IMR-90 (cell line): ENCODE results near the gene MUC5B. TPM values are rescaled to one million over a fixed set of nuclear protein-coding genes. Genes with fewer than 3 reads are reported as not detected.

Experiments used
- ATAC-seq: fragments of 200-7000 bp; cut with Tn5 transposase; 2 replicates; pipeline ENCODE4 v1.9.1; 2020; ENCODE audit warnings: low read depth, mild to moderate bottlenecking, moderate library complexity
- BruUV-seq: library from RNA; stranded (reverse); fragments of 400-500 nt; replicated peaks from 2 replicates; lab custom pipeline; 2021; lab: Mats Ljungman, UMichigan
- CTCF ChIA-PET: fragments of 300-600 bp; formaldehyde crosslinking; extraction: SDS; loops from one replicate; lab custom pipeline; 2021; ENCODE audit warnings: antibody characterized with exemption; lab: Yijun Ruan, JAX
- POLR2A ChIA-PET: fragments of 300-600 bp; sonication (Branson Sonifier 250); formaldehyde crosslinking; loops from one replicate; lab custom pipeline; 2022; ENCODE audit warnings: antibody characterized with exemption; ENCODE audit not compliant: unreplicated experiment; lab: Charles Lee
- DNase-seq: peaks from one replicate; pipeline ENCODE4 v3.0.0; 2013
- H2AFZ ChIP-seq: replicated peaks from 2 replicates; pipeline ENCODE3; 2013; ENCODE audit warnings: low read length, mild to moderate bottlenecking; ENCODE audit not compliant: poor library complexity
- H2AK5ac ChIP-seq: 2 replicates; pipeline ENCODE4 v1.6.1; 2013; ENCODE audit warnings: low read depth, low read length, inconsistent platforms
- H2AK9ac ChIP-seq: replicated peaks from 2 replicates; pipeline ENCODE3; 2013; ENCODE audit warnings: mild to moderate bottlenecking, low read depth, low read length, moderate library complexity; ENCODE audit not compliant: poor library complexity
- H2BK120ac ChIP-seq: 2 replicates; pipeline ENCODE4 v1.6.1; 2013; ENCODE audit warnings: low read depth, low read length, inconsistent platforms
- H2BK15ac ChIP-seq: 3 replicates; pipeline ENCODE4 v1.6.1; 2013; ENCODE audit warnings: low read depth, low read length, inconsistent platforms
- H2BK20ac ChIP-seq: 2 replicates; pipeline ENCODE4 v1.6.1; 2013; ENCODE audit warnings: low read depth, mild to moderate bottlenecking, inconsistent platforms, low read length, moderate library complexity
- H2BK5ac ChIP-seq: 2 replicates; pipeline ENCODE4 v1.6.1; 2013; ENCODE audit warnings: mild to moderate bottlenecking, low read depth, low read length, inconsistent platforms; ENCODE audit not compliant: poor library complexity, severe bottlenecking
- H3K14ac ChIP-seq: replicated peaks from 2 replicates; pipeline ENCODE4 v1.6.1; 2013; ENCODE audit warnings: low read depth, low read length, inconsistent platforms
- H3K18ac ChIP-seq: 2 replicates; pipeline ENCODE4 v1.6.1; 2013; ENCODE audit warnings: low read depth, low read length, control low read depth
- H3K23ac ChIP-seq: 2 replicates; pipeline ENCODE4 v1.6.1; 2013; ENCODE audit warnings: low read depth, low read length, inconsistent platforms
- H3K27ac ChIP-seq: 2 replicates; pipeline ENCODE4 v1.5.1; 2013; ENCODE audit warnings: mild to moderate bottlenecking, control low read depth, low read length; ENCODE audit not compliant: insufficient read depth
- H3K27me3 ChIP-seq: 2 replicates; pipeline ENCODE4 v1.6.1; 2013; ENCODE audit warnings: low read length; ENCODE audit not compliant: control insufficient read depth, insufficient read depth
- H3K36me3 ChIP-seq: 2 replicates; pipeline ENCODE4 v1.6.1; 2013; ENCODE audit warnings: low read length, mixed read lengths; ENCODE audit not compliant: control insufficient read depth, insufficient read depth
- H3K4ac ChIP-seq: 2 replicates; pipeline ENCODE4 v1.6.1; 2013; ENCODE audit warnings: low read depth, low read length, inconsistent platforms
- H3K4me1 ChIP-seq: 2 replicates; pipeline ENCODE4 v1.6.1; 2013; ENCODE audit warnings: low read length, mixed read lengths; ENCODE audit not compliant: control insufficient read depth, insufficient read depth
- H3K4me2 ChIP-seq: 2 replicates; pipeline ENCODE4 v1.6.1; 2013; ENCODE audit warnings: low read depth, mild to moderate bottlenecking, control low read depth, low read length, moderate library complexity
- H3K4me3 ChIP-seq: 2 replicates; pipeline ENCODE4 v1.5.1; 2013; ENCODE audit warnings: low read depth, mild to moderate bottlenecking, control low read depth, low read length, moderate library complexity; ENCODE audit not compliant: insufficient read depth
- H3K56ac ChIP-seq: 2 replicates; pipeline ENCODE4 v1.6.1; 2013; ENCODE audit warnings: low read length, inconsistent platforms; ENCODE audit not compliant: insufficient read depth; ENCODE audit errors: extremely low read depth
- H3K79me1 ChIP-seq, 2 experiments: 2 replicates each; pipeline ENCODE4 v1.6.1; 2013; ENCODE audit warnings: low read length in 2 of 2, inconsistent platforms in 1 of 2, low read depth in 1 of 2
- H3K9ac ChIP-seq: 2 replicates; pipeline ENCODE4 v1.6.1; 2013; ENCODE audit warnings: low read depth, low read length, control low read depth
- H3K9me1 ChIP-seq: 2 replicates; pipeline ENCODE4 v1.6.1; 2013; ENCODE audit warnings: low read length, inconsistent platforms; ENCODE audit not compliant: insufficient read depth
- H3K9me3 ChIP-seq: 2 replicates; pipeline ENCODE4 v1.6.1; 2013; ENCODE audit warnings: low read length; ENCODE audit not compliant: control insufficient read depth, insufficient read depth
- H4K20me1 ChIP-seq: 2 replicates; pipeline ENCODE4 v1.6.1; 2013; ENCODE audit warnings: low read length, inconsistent platforms; ENCODE audit not compliant: insufficient read depth
- H4K5ac ChIP-seq: 2 replicates; pipeline ENCODE4 v1.6.1; 2013; ENCODE audit warnings: mild to moderate bottlenecking, low read depth, low read length, control low read depth
- H4K8ac ChIP-seq, 2 experiments: 2 replicates each; pipeline ENCODE4 v1.6.1; 2013; ENCODE audit warnings: low read depth in 2 of 2, low read length in 2 of 2, control low read depth in 1 of 2, inconsistent platforms in 1 of 2
- H4K91ac ChIP-seq: 2 replicates; pipeline ENCODE4 v1.6.1; 2013; ENCODE audit warnings: low read depth, low read length, inconsistent platforms; ENCODE audit not compliant: insufficient read depth
- CEBPB ChIP-seq: IDR thresholded peaks from 2 replicates; pipeline ENCODE4 v1.6.1; 2012; ENCODE audit warnings: low read depth, low read length, improper control_type of control experiment
- CTCF ChIP-seq: conservative IDR thresholded peaks from 2 replicates; pipeline ENCODE4 v1.5.1; 2012; ENCODE audit warnings: mild to moderate bottlenecking, low read depth, low read length, improper control_type of control experiment
- ELK1 ChIP-seq: fragments of 150-350 bp; IDR thresholded peaks from 2 replicates; pipeline ENCODE4 v1.6.1; 2016; ENCODE audit warnings: low read depth, mild to moderate bottlenecking, low read length, moderate library complexity, borderline replicate concordance
- MAFK ChIP-seq: IDR thresholded peaks from 2 replicates; pipeline ENCODE4 v1.6.1; 2012; ENCODE audit warnings: low read depth, low read length, improper control_type of control experiment
- NFE2L2 ChIP-seq: fragments of 150-350 bp; IDR thresholded peaks from 2 replicates; pipeline ENCODE4 v1.6.1; 2016; ENCODE audit warnings: low read depth, mild to moderate bottlenecking, low read length
- POLR2A ChIP-seq: IDR thresholded peaks from 2 replicates; pipeline ENCODE4 v1.6.1; 2012; ENCODE audit warnings: mild to moderate bottlenecking, low read depth, low read length
- RAD21 ChIP-seq: IDR thresholded peaks from 2 replicates; pipeline ENCODE4 v1.6.1; 2012; ENCODE audit warnings: low read length, improper control_type of control experiment
- RCOR1 ChIP-seq: IDR thresholded peaks from 2 replicates; pipeline ENCODE4 v1.6.1; 2012; ENCODE audit warnings: mild to moderate bottlenecking, low read length, improper control_type of control experiment; ENCODE audit not compliant: insufficient replicate concordance
- USF2 ChIP-seq: fragments of 150-350 bp; IDR thresholded peaks from 2 replicates; pipeline ENCODE4 v1.6.1; 2017; ENCODE audit warnings: mild to moderate bottlenecking, antibody characterized with exemption, low read length, low read depth
- WGBS, 2 experiments: methylation state at CpG; one replicate each; pipeline versions ENCODE4 v1.1.5 to v1.1.7; 2013; ENCODE audit warnings: missing lambda C conversion rate in 2 of 2; ENCODE audit not compliant: insufficient read length in 1 of 2; ENCODE audit errors: extremely low coverage in 2 of 2; 5-methylcytosine and 5-hydroxymethylcytosine counted together
- dilution Hi-C: fragments of 300-500 bp; cut with HindIII; formaldehyde crosslinking; loops from one replicate; pipeline ENCODE4 v1.14.3; 2018; ENCODE audit warnings: low sequenced_read_pairs; ENCODE audit not compliant: unreplicated experiment
- in situ Hi-C: fragments of 300-500 bp; cut with MboI; formaldehyde crosslinking; loops from 3 replicates; pipeline ENCODE4 v1.14.3; 2019; ENCODE audit warnings: low sequenced_read_pairs, inconsistent platforms, mixed read lengths
- intact Hi-C: fragments of 100-400 bp; cut with micrococcal nuclease; formaldehyde crosslinking; loops from 2 replicates; pipeline ENCODE4 v1.10.0; 2022
- polyA plus RNA-seq, 3 experiments: library from polyadenylated mRNA; depleted of rRNA; stranded (reverse); fragments of >200 nt; gene quantifications; 2 replicates each; pipeline ENCODE4 v1.2.3, GENCODE V29; 2012; ENCODE audit warnings: low replicate concordance in 1 of 3
- total RNA-seq: library from RNA; depleted of rRNA; stranded (reverse); fragments of >200 nt; gene quantifications from 2 replicates; pipeline ENCODE4 v1.2.3, GENCODE V29; 2012

The MUC5B gene
- total and polyA plus RNA-seq, 2 of the 4 experiments (the other 2 are of a cell fraction): not detected

GRCh38 chr11:1208394-1209261, 14.2 kb upstream of the MUC5B start (continued):
- TF ChIP-seq MAFK: no peak

GRCh38 chr11:1209371-1210057, 13.4 kb upstream of the MUC5B start:
- ATAC-seq (no peak), DNase-seq (no peak)
- TF ChIP-seq CTCF (no peak), RAD21 (no peak), ELK1 (no peak), CEBPB (no peak), RCOR1 (no peak), NFE2L2 (no peak), USF2 (no peak), MAFK (no peak), POLR2A (no peak)
- ChIA-PET POLR2A (no interaction called here), CTCF (no interaction called here)
- no peak overlapping the region for H3K4me2 ChIP-seq
- no peak overlapping the region for H4K91ac ChIP-seq
- no peak overlapping the region for H4K5ac ChIP-seq
- H3K36me3 ChIP-seq: no peaks in the 10 kb centered on the region
- no peak overlapping the region for H2AK9ac ChIP-seq
- no peak overlapping the region for H3K9ac ChIP-seq
- intact Hi-C loops (no loop called here), in situ Hi-C loops (loop anchor here (25.0 kb wide), 1 partner anchor 303 kb away; no protein-coding TSS in a partner anchor), dilution Hi-C loops (no loop called here)
- H4K20me1 ChIP-seq: no peaks in the 10 kb centered on the region
- H3K4ac ChIP-seq: no peak overlapping the region
- peaks cover 10% of the 10 kb centered on the region for H3K27me3 ChIP-seq
- no peak overlapping the region for H2AFZ ChIP-seq
- BruUV-seq: no TSS peak
- H2AK5ac ChIP-seq: no peak overlapping the region
- H3K79me1 ChIP-seq: no peaks in the 10 kb centered on the region
- H3K14ac ChIP-seq: no peak overlapping the region
- no peak overlapping the region for H3K4me3 ChIP-seq
- H3K27ac ChIP-seq: no peak overlapping the region
- no peak overlapping the region for H2BK15ac ChIP-seq
- H3K9me3 ChIP-seq: peaks cover 4% of the 10 kb centered on the region
- H3K56ac ChIP-seq: no peak overlapping the region
- H3K18ac ChIP-seq: no peak overlapping the region
- no peaks in the 10 kb centered on the region for H3K9me1 ChIP-seq
- H2BK5ac ChIP-seq: no peak overlapping the region
- H2BK120ac ChIP-seq: no peak overlapping the region
- no CpG with 5 or more reads among the region's 17 CpGs for WGBS, 2 experiments
- no peak overlapping the region for H2BK20ac ChIP-seq
- no peak overlapping the region for H4K8ac ChIP-seq
- H3K4me1 ChIP-seq: no peaks in the 10 kb centered on the region
- no peak overlapping the region for H3K23ac ChIP-seq
